ENCODE data around the gene RBBP4. TPM values are rescaled to one million over a fixed set of nuclear protein-coding genes. Genes with fewer than 3 reads are reported as not detected.

Gene RBBP4
- total RNA-seq, 1 experiment from 2014 or later: 279 TPM

DNA sequence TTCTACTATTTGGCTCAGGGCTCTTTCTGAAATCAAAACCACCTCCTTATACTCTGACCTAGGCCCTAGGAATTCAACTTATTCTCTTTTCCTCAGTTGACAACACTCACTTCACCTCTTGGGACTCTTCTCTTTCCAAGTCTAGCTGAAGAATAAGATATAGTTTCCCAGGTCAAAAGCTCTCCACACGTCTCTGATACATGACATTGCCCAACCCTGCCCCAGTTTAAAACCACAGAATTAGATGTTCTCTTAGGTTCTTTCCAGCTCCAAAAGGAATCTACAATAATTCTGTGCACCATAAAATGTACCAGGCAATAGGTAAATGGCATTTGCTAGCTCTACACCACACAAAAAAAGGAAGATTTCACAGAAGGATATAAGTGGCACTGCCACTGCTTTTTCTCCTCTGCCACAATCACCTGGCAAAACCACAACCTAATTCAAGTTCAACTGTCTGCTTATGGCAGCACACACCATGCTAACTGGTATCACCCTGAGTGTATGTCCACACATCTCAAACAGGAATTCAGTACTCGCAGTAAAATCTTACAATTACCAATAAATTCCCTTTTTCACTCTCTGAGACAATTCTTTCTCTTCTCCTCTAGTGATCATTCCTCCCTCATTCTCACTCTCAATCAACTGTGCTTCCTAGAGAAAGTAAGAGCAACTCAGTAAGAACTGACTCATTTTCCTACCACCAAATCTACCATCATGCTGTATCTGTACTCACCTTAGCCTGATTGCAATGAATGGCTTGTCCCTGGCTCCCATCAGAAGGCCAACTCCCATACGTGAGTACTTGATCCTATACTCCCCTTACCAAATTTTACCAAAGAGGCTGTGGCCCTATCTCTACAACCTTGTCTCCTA lies 28.0 kb upstream of the RBBP4 start:
- no peak overlapping the region for H3K9ac ChIP-seq (ENCODE audit: low read length)
- no peaks in the 10 kb centered on the region for H3K4me1 ChIP-seq (ENCODE audit: control insufficient read depth in 1 of 2, insufficient read depth in 2 of 2, low read length in 2 of 2)
- no TSS peak for BruUV-seq (replicated peaks)
- no peak overlapping the region for H3K4me3 ChIP-seq (replicated peaks in 1 of 2; ENCODE audit: low read depth in 1 of 2, low read length in 2 of 2)
- CTCF ChIA-PET: no interaction called here
- TF ChIP-seq RAD21 (IDR thresholded peaks at IDR 0.05; ENCODE audit: low read depth) (no peak), EGR1 (IDR thresholded peaks at IDR 0.05; ENCODE audit: low read depth) (no peak), ZNF274 (IDR thresholded peaks at IDR 0.05; ENCODE audit: low read depth, low read length) (no peak), CBX3 (IDR thresholded peaks at IDR 0.05; ENCODE audit: low read depth) (no peak), CEBPB (IDR thresholded peaks at IDR 0.05; ENCODE audit: low read depth) (no peak), ELF1 (IDR thresholded peaks at IDR 0.05; ENCODE audit: borderline replicate concordance, low read depth) (no peak)
- H3K27ac ChIP-seq (ENCODE audit: low read depth, low read length): no peak overlapping the region
- no peaks in the 10 kb centered on the region for H3K9me2 ChIP-seq (ENCODE audit: insufficient read depth)
- DNase-seq (ENCODE audit: low read depth, low spot score): no peak
- no peak overlapping the region for H2AFZ ChIP-seq (ENCODE audit: low read depth, low read length, poor library complexity, severe bottlenecking)
- H3K27me3 ChIP-seq (ENCODE audit: insufficient read depth, low read length): no peaks in the 10 kb centered on the region
- intact Hi-C loops (cut with micrococcal nuclease): no loop called here
- POLR2A ChIA-PET: interaction anchor here (0.9 kb wide), 1 partner anchor 11 kb away, joined by 3 read pairs; no protein-coding TSS in a partner anchor
- 0 out of 2 replicates have a peak, but pooled peaks cover 8% of the 10 kb centered on the region for H3K79me2 ChIP-seq (ENCODE audit: insufficient read depth, low read length)
- no peak for ATAC-seq
- no peak overlapping the region for H3K4me2 ChIP-seq (ENCODE audit: low read length)
- RAD21 ChIA-PET (ENCODE audit: low non-redundant PET in 1 of 2, low total read pairs in 2 of 2, uncharacterized antibody in 2 of 2, unreplicated experiment in 2 of 2): no interaction called here
- H3K36me3 ChIP-seq (ENCODE audit: control insufficient read depth in 1 of 2, insufficient read depth in 2 of 2, low read length in 2 of 2): peaks cover 3 to 7% of the 10 kb centered on the region in 2 experiments; a peak in 3 of 4 replicates
- H3K9me3 ChIP-seq (ENCODE audit: control insufficient read depth in 1 of 2, insufficient read depth in 1 of 2, low read depth in 1 of 2, low read length in 2 of 2): no peaks in the 10 kb centered on the region
- no peaks in the 10 kb centered on the region for H4K20me1 ChIP-seq (ENCODE audit: insufficient read depth)

DNA sequence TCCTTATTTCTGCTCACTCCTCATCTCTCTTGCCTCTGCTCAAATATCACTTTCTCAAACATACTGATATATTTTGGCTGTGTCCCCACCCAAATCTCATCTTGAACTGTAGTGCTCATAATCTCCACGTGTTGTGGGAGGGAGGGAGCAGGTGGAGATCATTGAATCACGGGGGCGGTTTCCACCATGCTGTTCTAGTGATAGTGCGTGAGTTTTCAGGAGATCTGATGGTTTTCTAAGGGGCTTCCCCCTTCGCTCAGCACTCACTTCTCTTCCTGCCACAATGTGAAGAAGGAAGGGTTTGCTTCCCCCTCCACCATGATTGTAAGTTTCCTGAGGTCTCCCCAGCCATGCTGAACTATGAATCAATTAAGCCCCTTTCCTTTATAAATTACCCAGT lies 27.2 kb upstream of the RBBP4 start:
- Histone ChIP-seq H3K27ac (ENCODE audit: low read depth, low read length) (no peak overlapping the region), H3K36me3 (ENCODE audit: control insufficient read depth in 1 of 2, insufficient read depth in 2 of 2, low read length in 2 of 2) (peaks cover 6 to 7% of the 10 kb centered on the region in 2 experiments; a peak in 3 of 4 replicates), H2AFZ (ENCODE audit: low read depth, low read length, poor library complexity, severe bottlenecking) (no peak overlapping the region), H3K4me2 (ENCODE audit: low read length) (no peak overlapping the region), H3K27me3 (ENCODE audit: insufficient read depth, low read length) (no peaks in the 10 kb centered on the region), H3K4me1 (ENCODE audit: control insufficient read depth in 1 of 2, insufficient read depth in 2 of 2, low read length in 2 of 2) (no peaks in the 10 kb centered on the region), H3K9me2 (ENCODE audit: insufficient read depth) (no peaks in the 10 kb centered on the region), H3K79me2 (ENCODE audit: insufficient read depth, low read length) (0 out of 2 replicates have a peak, but pooled peaks cover 8% of the 10 kb centered on the region), H3K4me3 (replicated peaks in 1 of 2; ENCODE audit: low read depth in 1 of 2, low read length in 2 of 2) (no peak overlapping the region), H3K9ac (ENCODE audit: low read length) (no peak overlapping the region), H3K9me3 (ENCODE audit: control insufficient read depth in 1 of 2, insufficient read depth in 1 of 2, low read depth in 1 of 2, low read length in 2 of 2) (no peaks in the 10 kb centered on the region), H4K20me1 (ENCODE audit: insufficient read depth) (no peaks in the 10 kb centered on the region)
- intact Hi-C loops (cut with micrococcal nuclease): no loop called here
- no peak for ATAC-seq
- ChIA-PET CTCF (no interaction called here), POLR2A (no interaction called here), RAD21 (ENCODE audit: low non-redundant PET in 1 of 2, low total read pairs in 2 of 2, uncharacterized antibody in 2 of 2, unreplicated experiment in 2 of 2) (no interaction called here)
- no peak for DNase-seq (ENCODE audit: low read depth, low spot score)
- BruUV-seq (replicated peaks): no TSS peak
- no peak for TF ChIP-seq JUND (IDR thresholded peaks at IDR 0.05)
- TF ChIP-seq ZFX (IDR thresholded peaks at IDR 0.05): no peak
- TF ChIP-seq CEBPB (IDR thresholded peaks at IDR 0.05; ENCODE audit: low read depth): no peak
- TF ChIP-seq SIN3A (IDR thresholded peaks at IDR 0.05; ENCODE audit: low read depth): no peak
- TF ChIP-seq FOSL1 (IDR thresholded peaks at IDR 0.05; ENCODE audit: low read depth): no peak
- no peak for TF ChIP-seq EZH2 (IDR thresholded peaks at IDR 0.05)
- no peak for TF ChIP-seq POLR2AphosphoS5 (IDR thresholded peaks at IDR 0.05; ENCODE audit: low read depth, low read length)
- no peak for TF ChIP-seq ZNF274 (IDR thresholded peaks at IDR 0.05; ENCODE audit: low read depth, low read length)
- no peak for TF ChIP-seq YY1 (IDR thresholded peaks at IDR 0.05; ENCODE audit: extremely low read depth, insufficient replicate concordance, low read depth, low read length)
- TF ChIP-seq RAD21 (IDR thresholded peaks at IDR 0.05; ENCODE audit: low read depth): no peak
- no peak for TF ChIP-seq POLR2A (IDR thresholded peaks at IDR 0.05; ENCODE audit: borderline replicate concordance, extremely low read depth, insufficient read depth, insufficient read length)
- no peak for TF ChIP-seq EGR1 (IDR thresholded peaks at IDR 0.05; ENCODE audit: low read depth)
- TF ChIP-seq, protein P1, sequence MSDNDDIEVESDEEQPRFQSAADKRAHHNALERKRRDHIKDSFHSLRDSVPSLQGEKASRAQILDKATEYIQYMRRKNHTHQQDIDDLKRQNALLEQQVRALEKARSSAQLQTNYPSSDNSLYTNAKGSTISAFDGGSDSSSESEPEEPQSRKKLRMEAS (IDR thresholded peaks at IDR 0.05): no peak
- TF ChIP-seq ELF1 (IDR thresholded peaks at IDR 0.05; ENCODE audit: borderline replicate concordance, low read depth): no peak
- TF ChIP-seq SRF (IDR thresholded peaks at IDR 0.05; ENCODE audit: low read depth): no peak
- TF ChIP-seq, protein P2, sequence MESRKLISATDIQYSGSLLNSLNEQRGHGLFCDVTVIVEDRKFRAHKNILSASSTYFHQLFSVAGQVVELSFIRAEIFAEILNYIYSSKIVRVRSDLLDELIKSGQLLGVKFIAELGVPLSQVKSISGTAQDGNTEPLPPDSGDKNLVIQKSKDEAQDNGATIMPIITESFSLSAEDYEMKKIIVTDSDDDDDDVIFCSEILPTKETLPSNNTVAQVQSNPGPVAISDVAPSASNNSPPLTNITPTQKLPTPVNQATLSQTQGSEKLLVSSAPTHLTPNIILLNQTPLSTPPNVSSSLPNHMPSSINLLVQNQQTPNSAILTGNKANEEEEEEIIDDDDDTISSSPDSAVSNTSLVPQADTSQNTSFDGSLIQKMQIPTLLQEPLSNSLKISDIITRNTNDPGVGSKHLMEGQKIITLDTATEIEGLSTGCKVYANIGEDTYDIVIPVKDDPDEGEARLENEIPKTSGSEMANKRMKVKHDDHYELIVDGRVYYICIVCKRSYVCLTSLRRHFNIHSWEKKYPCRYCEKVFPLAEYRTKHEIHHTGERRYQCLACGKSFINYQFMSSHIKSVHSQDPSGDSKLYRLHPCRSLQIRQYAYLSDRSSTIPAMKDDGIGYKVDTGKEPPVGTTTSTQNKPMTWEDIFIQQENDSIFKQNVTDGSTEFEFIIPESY (IDR thresholded peaks at IDR 0.05; ENCODE audit: extremely low read depth, insufficient replicate concordance, low read length): no peak
- TF ChIP-seq, protein P3, sequence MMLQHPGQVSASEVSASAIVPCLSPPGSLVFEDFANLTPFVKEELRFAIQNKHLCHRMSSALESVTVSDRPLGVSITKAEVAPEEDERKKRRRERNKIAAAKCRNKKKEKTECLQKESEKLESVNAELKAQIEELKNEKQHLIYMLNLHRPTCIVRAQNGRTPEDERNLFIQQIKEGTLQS (IDR thresholded peaks at IDR 0.05): no peak
- TF ChIP-seq CBX3 (IDR thresholded peaks at IDR 0.05; ENCODE audit: low read depth): no peak
- TF ChIP-seq SP1 (IDR thresholded peaks at IDR 0.05; ENCODE audit: low read depth): no peak

Measured in HCT116 (cell line).